Amniotic stem cell (primary cell): ENCODE data around the gene C10orf143.
"Not testable (repeated sequence)": the region's sequence is repeated elsewhere in the genome, so short reads cannot be mapped to it uniquely, and the experiment has no call there.

Experiments
- DNase-seq: peaks from one replicate; lab custom pipeline; 2025; lab: John Stamatoyannopoulos, UW

Gene C10orf143

GRCh38 chr10:130110246-130111112 is at the start of gene C10orf143:
C10orf143 (minus strand) TSS chr10:130110830; CDS start chr10:130110772, 58 bp downstream.
- peak; percentile 93 for DNase-seq

GRCh38 chr10:130159192-130159794 is 48.7 kb upstream of the C10orf143 start:
- no peak for DNase-seq

GRCh38 chr10:130146042-130146441 is 35.4 kb upstream of the C10orf143 start:
- no peak for DNase-seq

GRCh38 chr10:130141878-130142277 is 31.2 kb upstream of the C10orf143 start:
- DNase-seq = no peak

GRCh38 chr10:130141460-130141859 is 30.8 kb upstream of the C10orf143 start:
- no peak for DNase-seq

- no peak for DNase-seq
These were observed 30.4 kb upstream of the C10orf143 start for GRCh38 chr10:130141038-130141437.

GRCh38 chr10:130140425-130140824 is 29.8 kb upstream of the C10orf143 start:
- no peak for DNase-seq

- no peak for DNase-seq
These were observed 27.8 kb upstream of the C10orf143 start for GRCh38 chr10:130138479-130138866.

- DNase-seq = no peak
These were observed 27.2 kb upstream of the C10orf143 start for GRCh38 chr10:130137659-130138478.

- DNase-seq = no peak
These were observed 26.4 kb upstream of the C10orf143 start for GRCh38 chr10:130137090-130137448.

- peak; percentile 61 for DNase-seq
These were observed 25.8 kb upstream of the C10orf143 start, which contains the start of gene GLRX3 for GRCh38 chr10:130136226-130137089. GLRX3 (plus strand) TSS chr10:130136391; CDS start chr10:130136421, 30 bp downstream.

- DNase-seq = no peak
These were observed 25.1 kb upstream of the C10orf143 start for GRCh38 chr10:130135676-130136225.

- DNase-seq = no peak
These were observed 18.3 kb upstream of the C10orf143 start for GRCh38 chr10:130128922-130129321.

- no peak for DNase-seq
These were observed 17.6 kb upstream of the C10orf143 start for GRCh38 chr10:130128062-130128781.

GRCh38 chr10:130127364-130128061 is 16.9 kb upstream of the C10orf143 start:
- peak; percentile 43 for DNase-seq

- DNase-seq = no peak
These were observed 11.0 kb upstream of the C10orf143 start for GRCh38 chr10:130121486-130122079.

GRCh38 chr10:130117535-130117934 is 6.9 kb upstream of the C10orf143 start:
- DNase-seq = not testable (repeated sequence)

GRCh38 chr10:130116942-130117341 is 6.3 kb upstream of the C10orf143 start:
- DNase-seq = not testable (repeated sequence)

GRCh38 chr10:130112821-130113220 is 2.2 kb upstream of the C10orf143 start:
- DNase-seq = no peak

- DNase-seq = no peak
These were observed 1.2 kb upstream of the C10orf143 start for GRCh38 chr10:130111852-130112180.
